GM12874 (cell line): ENCODE results near the gene DHRS7C.

Source experiments
- TF ChIP-seq, protein P1 (sequence below): IDR thresholded peaks from 2 replicates; pipeline ENCODE4 v1.5.1; 2011; ENCODE audit warnings: low read depth, mild to moderate bottlenecking, control low read depth, low read length, moderate library complexity; ENCODE audit not compliant: insufficient read depth

The DHRS7C gene

DNA sequence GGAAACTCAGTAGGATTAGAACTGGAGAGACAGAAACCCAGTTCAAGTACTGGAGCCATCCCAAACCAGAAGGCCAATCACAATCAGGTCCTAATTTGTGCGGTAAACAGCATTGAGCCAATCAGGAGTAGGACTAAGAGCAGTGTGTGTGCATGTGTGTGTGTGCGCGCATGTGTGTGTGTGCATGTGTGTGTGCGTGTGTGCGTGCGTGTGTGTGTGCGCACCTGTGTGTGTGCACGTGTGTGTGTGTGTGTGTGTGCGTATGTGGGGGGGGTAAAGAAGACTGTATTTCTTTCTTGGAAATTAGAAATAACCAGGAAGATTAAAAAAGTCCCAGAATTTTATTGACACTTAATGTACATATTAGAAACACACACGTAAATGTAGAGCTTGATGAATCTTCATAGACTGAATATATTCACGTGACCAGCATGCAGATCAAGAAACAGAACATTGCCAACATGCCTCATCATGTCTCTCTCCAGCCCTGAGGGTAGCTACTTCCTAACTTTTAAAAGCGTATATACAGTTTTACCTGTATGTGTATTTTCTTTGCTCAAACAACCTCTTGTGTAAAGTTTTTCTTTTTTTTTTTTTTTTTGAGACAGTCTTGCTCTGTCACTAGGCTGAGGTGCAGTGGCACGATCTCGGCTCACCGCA is 919 bp upstream of the DHRS7C start:
- TF ChIP-seq, protein P1, sequence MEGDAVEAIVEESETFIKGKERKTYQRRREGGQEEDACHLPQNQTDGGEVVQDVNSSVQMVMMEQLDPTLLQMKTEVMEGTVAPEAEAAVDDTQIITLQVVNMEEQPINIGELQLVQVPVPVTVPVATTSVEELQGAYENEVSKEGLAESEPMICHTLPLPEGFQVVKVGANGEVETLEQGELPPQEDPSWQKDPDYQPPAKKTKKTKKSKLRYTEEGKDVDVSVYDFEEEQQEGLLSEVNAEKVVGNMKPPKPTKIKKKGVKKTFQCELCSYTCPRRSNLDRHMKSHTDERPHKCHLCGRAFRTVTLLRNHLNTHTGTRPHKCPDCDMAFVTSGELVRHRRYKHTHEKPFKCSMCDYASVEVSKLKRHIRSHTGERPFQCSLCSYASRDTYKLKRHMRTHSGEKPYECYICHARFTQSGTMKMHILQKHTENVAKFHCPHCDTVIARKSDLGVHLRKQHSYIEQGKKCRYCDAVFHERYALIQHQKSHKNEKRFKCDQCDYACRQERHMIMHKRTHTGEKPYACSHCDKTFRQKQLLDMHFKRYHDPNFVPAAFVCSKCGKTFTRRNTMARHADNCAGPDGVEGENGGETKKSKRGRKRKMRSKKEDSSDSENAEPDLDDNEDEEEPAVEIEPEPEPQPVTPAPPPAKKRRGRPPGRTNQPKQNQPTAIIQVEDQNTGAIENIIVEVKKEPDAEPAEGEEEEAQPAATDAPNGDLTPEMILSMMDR, result no peak

DNA sequence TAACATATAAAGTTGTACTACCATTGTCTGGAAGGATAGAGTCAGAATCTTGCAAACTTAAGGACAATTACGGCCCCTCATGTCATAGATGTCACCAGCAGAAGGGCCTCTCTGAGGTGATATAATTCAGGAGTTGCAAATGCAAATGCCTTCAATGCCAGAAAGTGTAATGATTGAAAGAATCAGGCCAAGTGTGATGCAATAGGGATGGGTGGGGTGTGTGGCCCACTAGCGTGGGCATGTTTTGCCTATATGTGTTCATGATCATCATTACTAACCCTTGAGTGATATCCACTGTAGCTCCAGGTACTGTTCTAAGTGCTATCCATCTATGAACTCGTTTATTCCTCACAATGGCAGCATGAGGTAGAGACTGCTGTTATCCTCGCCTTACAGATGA is 1.1 kb downstream of the DHRS7C start:
- TF ChIP-seq, protein P1, result no peak

DNA sequence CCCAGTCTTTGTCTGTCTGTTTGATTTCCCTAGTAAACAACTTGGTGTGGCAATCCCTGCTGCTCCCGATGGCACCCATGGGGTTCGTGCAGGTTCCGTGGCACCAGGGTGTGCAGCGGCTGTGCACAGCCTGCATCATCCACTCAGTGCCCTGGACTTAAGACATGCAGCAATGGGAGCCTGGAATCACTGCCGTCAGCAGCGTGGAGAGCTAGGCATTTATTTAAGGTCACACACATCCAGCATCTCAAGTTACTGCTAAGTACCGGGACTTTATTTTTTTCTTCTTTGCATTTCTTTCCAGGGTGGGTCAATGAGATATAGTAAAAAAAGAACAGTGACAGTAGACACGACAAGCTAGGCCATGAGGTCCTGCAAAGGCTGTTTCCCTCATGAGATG is 2.8 kb downstream of the DHRS7C start:
- TF ChIP-seq, protein P1, result no peak

DNA sequence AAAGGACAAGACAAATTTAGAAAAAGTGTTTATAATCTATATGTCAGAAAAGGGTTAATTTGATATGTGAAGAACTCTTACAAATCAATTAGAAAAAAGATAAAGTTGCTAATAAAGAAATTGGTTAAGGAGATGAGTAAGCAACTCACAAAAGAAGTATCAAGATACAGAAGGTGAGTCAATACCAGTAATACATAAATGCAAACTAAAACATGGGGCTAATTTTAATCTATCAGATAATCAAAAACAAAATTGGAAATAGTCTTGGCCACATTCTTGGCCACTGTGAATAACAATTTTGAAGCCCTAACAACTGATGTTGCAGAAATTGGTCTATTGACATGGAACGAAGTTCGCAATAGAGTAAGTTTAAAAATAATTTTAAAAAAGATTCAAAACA is 6.8 kb downstream of the DHRS7C start:
- TF ChIP-seq, protein P1, result no peak

DNA sequence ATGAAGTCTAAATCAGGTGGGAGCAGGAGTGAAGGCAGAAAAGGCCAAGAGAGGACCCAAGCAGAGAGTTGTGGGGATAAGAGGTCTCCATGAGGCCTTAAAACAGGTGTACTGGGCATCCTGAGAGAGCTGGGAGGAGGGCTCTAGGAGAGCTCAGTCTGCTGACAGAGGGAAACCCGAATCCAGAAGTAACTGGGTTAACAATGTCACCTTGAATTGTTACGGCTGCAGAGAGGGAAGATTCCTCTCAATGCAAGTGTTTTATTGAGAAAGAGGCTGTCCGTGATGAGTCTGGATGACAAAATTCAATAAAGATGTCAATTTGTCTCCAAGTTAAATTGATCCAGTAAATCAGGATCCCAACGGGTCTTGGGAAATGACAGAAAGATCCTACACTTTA is 8.3 kb downstream of the DHRS7C start:
- TF ChIP-seq, protein P1, result no peak

DNA sequence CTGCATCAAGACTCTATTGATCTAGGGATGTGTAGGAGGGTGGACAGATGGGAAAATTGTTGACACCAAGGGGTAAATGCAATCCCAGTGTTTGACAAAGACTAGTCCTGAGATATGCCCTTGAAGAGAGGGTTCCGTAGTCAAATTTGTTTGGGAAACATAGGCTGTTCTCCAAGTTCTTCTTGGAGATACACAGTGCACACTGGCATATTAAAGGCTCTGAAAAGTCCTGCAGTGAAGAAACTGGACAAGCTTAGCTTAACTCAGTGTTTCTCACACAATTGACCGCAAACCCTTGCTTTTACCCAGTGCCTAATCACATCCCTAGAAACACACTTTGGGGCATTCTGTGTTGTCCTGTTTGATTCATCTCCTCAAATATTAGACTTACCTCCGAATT is 10.8 kb downstream of the DHRS7C start:
- TF ChIP-seq, protein P1, result no peak

DNA sequence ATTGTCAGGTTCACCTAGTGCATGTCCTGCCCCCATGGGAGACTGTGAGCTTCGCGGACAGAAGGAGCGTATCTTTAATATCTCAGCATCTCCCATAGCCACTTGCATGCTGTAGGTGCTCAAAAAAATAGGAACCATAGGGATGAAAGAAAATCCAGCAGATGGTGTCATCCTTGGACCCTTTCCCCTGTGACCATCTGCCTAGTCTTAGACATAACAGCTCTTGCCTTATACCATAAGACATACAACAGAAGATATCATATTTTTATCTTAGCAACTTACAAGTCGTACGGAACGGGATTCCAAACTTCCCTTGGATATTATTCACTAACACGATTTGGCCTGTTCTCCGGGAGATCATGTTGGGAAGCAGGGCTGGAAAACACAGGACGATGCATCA is 14.5 kb downstream of the DHRS7C start:
- TF ChIP-seq, protein P1, result no peak
